IMR-90 (cell line): Measurements from ENCODE around the gene DMD. TPM values are rescaled to one million over a fixed set of nuclear protein-coding genes. Genes with fewer than 3 reads are reported as not detected.

Experiments
- ATAC-seq: fragments of 200-7000 bp; cut with Tn5 transposase; 2 replicates; pipeline ENCODE4 v1.9.1; 2020; ENCODE audit warnings: low read depth, mild to moderate bottlenecking, moderate library complexity
- BruUV-seq: library from RNA; stranded (reverse); fragments of 400-500 nt; replicated peaks from 2 replicates; lab custom pipeline; 2021; lab: Mats Ljungman, UMichigan
- CTCF ChIA-PET: fragments of 300-600 bp; formaldehyde crosslinking; extraction: SDS; loops from one replicate; lab custom pipeline; 2021; ENCODE audit warnings: antibody characterized with exemption; lab: Yijun Ruan, JAX
- POLR2A ChIA-PET: fragments of 300-600 bp; sonication (Branson Sonifier 250); formaldehyde crosslinking; loops from one replicate; lab custom pipeline; 2022; ENCODE audit warnings: antibody characterized with exemption; ENCODE audit not compliant: unreplicated experiment; lab: Charles Lee
- DNase-seq: peaks from one replicate; pipeline ENCODE4 v3.0.0; 2013
- H2AFZ ChIP-seq: replicated peaks from 2 replicates; pipeline ENCODE3; 2013; ENCODE audit warnings: low read length, mild to moderate bottlenecking; ENCODE audit not compliant: poor library complexity
- H2AK5ac ChIP-seq: 2 replicates; pipeline ENCODE4 v1.6.1; 2013; ENCODE audit warnings: low read depth, low read length, inconsistent platforms
- H2AK9ac ChIP-seq: replicated peaks from 2 replicates; pipeline ENCODE3; 2013; ENCODE audit warnings: mild to moderate bottlenecking, low read depth, low read length, moderate library complexity; ENCODE audit not compliant: poor library complexity
- H2BK120ac ChIP-seq: 2 replicates; pipeline ENCODE4 v1.6.1; 2013; ENCODE audit warnings: low read depth, low read length, inconsistent platforms
- H2BK15ac ChIP-seq: 3 replicates; pipeline ENCODE4 v1.6.1; 2013; ENCODE audit warnings: low read depth, low read length, inconsistent platforms
- H2BK20ac ChIP-seq: 2 replicates; pipeline ENCODE4 v1.6.1; 2013; ENCODE audit warnings: low read depth, mild to moderate bottlenecking, inconsistent platforms, low read length, moderate library complexity
- H2BK5ac ChIP-seq: 2 replicates; pipeline ENCODE4 v1.6.1; 2013; ENCODE audit warnings: mild to moderate bottlenecking, low read depth, low read length, inconsistent platforms; ENCODE audit not compliant: poor library complexity, severe bottlenecking
- H3K14ac ChIP-seq: replicated peaks from 2 replicates; pipeline ENCODE4 v1.6.1; 2013; ENCODE audit warnings: low read depth, low read length, inconsistent platforms
- H3K18ac ChIP-seq: 2 replicates; pipeline ENCODE4 v1.6.1; 2013; ENCODE audit warnings: low read depth, low read length, control low read depth
- H3K23ac ChIP-seq: 2 replicates; pipeline ENCODE4 v1.6.1; 2013; ENCODE audit warnings: low read depth, low read length, inconsistent platforms
- H3K27ac ChIP-seq: 2 replicates; pipeline ENCODE4 v1.5.1; 2013; ENCODE audit warnings: mild to moderate bottlenecking, control low read depth, low read length; ENCODE audit not compliant: insufficient read depth
- H3K27me3 ChIP-seq: 2 replicates; pipeline ENCODE4 v1.6.1; 2013; ENCODE audit warnings: low read length; ENCODE audit not compliant: control insufficient read depth, insufficient read depth
- H3K36me3 ChIP-seq: 2 replicates; pipeline ENCODE4 v1.6.1; 2013; ENCODE audit warnings: low read length, mixed read lengths; ENCODE audit not compliant: control insufficient read depth, insufficient read depth
- H3K4ac ChIP-seq: 2 replicates; pipeline ENCODE4 v1.6.1; 2013; ENCODE audit warnings: low read depth, low read length, inconsistent platforms
- H3K4me1 ChIP-seq: 2 replicates; pipeline ENCODE4 v1.6.1; 2013; ENCODE audit warnings: low read length, mixed read lengths; ENCODE audit not compliant: control insufficient read depth, insufficient read depth
- H3K4me2 ChIP-seq: 2 replicates; pipeline ENCODE4 v1.6.1; 2013; ENCODE audit warnings: low read depth, mild to moderate bottlenecking, control low read depth, low read length, moderate library complexity
- H3K4me3 ChIP-seq: 2 replicates; pipeline ENCODE4 v1.5.1; 2013; ENCODE audit warnings: low read depth, mild to moderate bottlenecking, control low read depth, low read length, moderate library complexity; ENCODE audit not compliant: insufficient read depth
- H3K56ac ChIP-seq: 2 replicates; pipeline ENCODE4 v1.6.1; 2013; ENCODE audit warnings: low read length, inconsistent platforms; ENCODE audit not compliant: insufficient read depth; ENCODE audit errors: extremely low read depth
- H3K79me1 ChIP-seq, 2 experiments: 2 replicates each; pipeline ENCODE4 v1.6.1; 2013; ENCODE audit warnings: low read length in 2 of 2, inconsistent platforms in 1 of 2, low read depth in 1 of 2
- H3K9ac ChIP-seq: 2 replicates; pipeline ENCODE4 v1.6.1; 2013; ENCODE audit warnings: low read depth, low read length, control low read depth
- H3K9me1 ChIP-seq: 2 replicates; pipeline ENCODE4 v1.6.1; 2013; ENCODE audit warnings: low read length, inconsistent platforms; ENCODE audit not compliant: insufficient read depth
- H3K9me3 ChIP-seq: 2 replicates; pipeline ENCODE4 v1.6.1; 2013; ENCODE audit warnings: low read length; ENCODE audit not compliant: control insufficient read depth, insufficient read depth
- H4K20me1 ChIP-seq: 2 replicates; pipeline ENCODE4 v1.6.1; 2013; ENCODE audit warnings: low read length, inconsistent platforms; ENCODE audit not compliant: insufficient read depth
- H4K5ac ChIP-seq: 2 replicates; pipeline ENCODE4 v1.6.1; 2013; ENCODE audit warnings: mild to moderate bottlenecking, low read depth, low read length, control low read depth
- H4K8ac ChIP-seq, 2 experiments: 2 replicates each; pipeline ENCODE4 v1.6.1; 2013; ENCODE audit warnings: low read depth in 2 of 2, low read length in 2 of 2, control low read depth in 1 of 2, inconsistent platforms in 1 of 2
- H4K91ac ChIP-seq: 2 replicates; pipeline ENCODE4 v1.6.1; 2013; ENCODE audit warnings: low read depth, low read length, inconsistent platforms; ENCODE audit not compliant: insufficient read depth
- BHLHE40 ChIP-seq: fragments of 150-350 bp; IDR thresholded peaks from 2 replicates; pipeline ENCODE4 v1.6.1; 2016; ENCODE audit warnings: mild to moderate bottlenecking, low read depth, low read length
- FOS ChIP-seq: fragments of 150-350 bp; IDR thresholded peaks from 2 replicates; pipeline ENCODE4 v1.6.1; 2016; ENCODE audit warnings: low read depth, low read length
- RAD21 ChIP-seq: IDR thresholded peaks from 2 replicates; pipeline ENCODE4 v1.6.1; 2012; ENCODE audit warnings: low read length, improper control_type of control experiment
- RFX5 ChIP-seq: IDR thresholded peaks from 2 replicates; pipeline ENCODE4 v1.8.0; 2012; ENCODE audit warnings: low read depth, mild to moderate bottlenecking, low read length, moderate library complexity
- SMC3 ChIP-seq: fragments of 150-350 bp; IDR thresholded peaks from 2 replicates; pipeline ENCODE4 v1.6.1; 2016; ENCODE audit warnings: low read depth, mild to moderate bottlenecking, antibody characterized with exemption, low read length, moderate library complexity
- WGBS, 2 experiments: methylation state at CpG; one replicate each; pipeline versions ENCODE4 v1.1.5 to v1.1.7; 2013; ENCODE audit warnings: missing lambda C conversion rate in 2 of 2; ENCODE audit not compliant: insufficient read length in 1 of 2; ENCODE audit errors: extremely low coverage in 2 of 2; 5-methylcytosine and 5-hydroxymethylcytosine counted together
- dilution Hi-C: fragments of 300-500 bp; cut with HindIII; formaldehyde crosslinking; loops from one replicate; pipeline ENCODE4 v1.14.3; 2018; ENCODE audit warnings: low sequenced_read_pairs; ENCODE audit not compliant: unreplicated experiment
- in situ Hi-C: fragments of 300-500 bp; cut with MboI; formaldehyde crosslinking; loops from 3 replicates; pipeline ENCODE4 v1.14.3; 2019; ENCODE audit warnings: low sequenced_read_pairs, inconsistent platforms, mixed read lengths
- intact Hi-C: fragments of 100-400 bp; cut with micrococcal nuclease; formaldehyde crosslinking; loops from 2 replicates; pipeline ENCODE4 v1.10.0; 2022
- polyA plus RNA-seq, 3 experiments: library from polyadenylated mRNA; depleted of rRNA; stranded (reverse); fragments of >200 nt; gene quantifications; 2 replicates each; pipeline ENCODE4 v1.2.3, GENCODE V29; 2012; ENCODE audit warnings: low replicate concordance in 1 of 3
- total RNA-seq: library from RNA; depleted of rRNA; stranded (reverse); fragments of >200 nt; gene quantifications from 2 replicates; pipeline ENCODE4 v1.2.3, GENCODE V29; 2012

Gene DMD
- total and polyA plus RNA-seq, 2 of the 4 experiments (the other 2 are of a cell fraction) = 6.6 to 11.8 TPM

- Histone ChIP-seq H2AK9ac (no peak overlapping the region), H3K27me3 (no peaks in the 10 kb centered on the region), H3K27ac (no peak overlapping the region), H3K4me2 (no peak overlapping the region), H2BK20ac (no peak overlapping the region), H4K8ac (no peak overlapping the region), H3K9ac (no peak overlapping the region), H3K4me3 (no peak overlapping the region), H2BK5ac (no peak overlapping the region), H2AK5ac (no peak overlapping the region), H3K56ac (no peak overlapping the region), H3K79me1 (no peaks in the 10 kb centered on the region), H3K4ac (no peak overlapping the region), H2BK120ac (no peak overlapping the region), H4K5ac (no peak overlapping the region), H3K36me3 (no peaks in the 10 kb centered on the region), H3K23ac (no peak overlapping the region), H3K14ac (no peak overlapping the region), H4K20me1 (no peaks in the 10 kb centered on the region), H3K18ac (no peak overlapping the region), H3K4me1 (no peaks in the 10 kb centered on the region), H3K9me1 (no peaks in the 10 kb centered on the region), H2AFZ (no peak overlapping the region), H2BK15ac (no peak overlapping the region), H3K9me3 (no peaks in the 10 kb centered on the region), H4K91ac (no peak overlapping the region)
- WGBS, 2 experiments = no CpG with 5 or more reads among the region's 2 CpGs
- no TSS peak for BruUV-seq
- DNase-seq = no peak
- ATAC-seq = no peak
- dilution Hi-C loops (no loop called here), in situ Hi-C loops (no loop called here), intact Hi-C loops (no loop called here)
- CTCF ChIA-PET = no interaction called here
- TF ChIP-seq FOS (no peak), SMC3 (no peak), RAD21 (no peak), BHLHE40 (no peak), RFX5 (no peak)
- POLR2A ChIA-PET = interaction anchor here (0.6 kb wide), 1 partner anchor 292 kb away, joined by 5 read pairs; no protein-coding TSS in a partner anchor
These were observed 2032.6 kb downstream of the DMD start for GRCh38 chrX:31178769-31179125.
